Activated naive CD4-positive, alpha-beta T cell treated with anti-CD3 and anti-CD28 coated beads, Interleukin-2, amount 50 U/mL, for 72 hours (primary cell): ENCODE results near the gene MINDY4. TPM values are rescaled to one million over a fixed set of nuclear protein-coding genes. Genes with fewer than 3 reads are reported as not detected.

Experiments
- ATAC-seq, 2 donors: fragments of 150-1000 bp; cut with Tn5 transposase; 2 replicates each; pipeline ENCODE4 v1.10.0; 2021; ENCODE audit warnings: mild to moderate bottlenecking in 2 of 2, moderate library complexity in 2 of 2
- DNase-seq, 2 donors: peaks; one replicate each; pipeline ENCODE4 v3.0.0; 2021 to 2022; ENCODE audit warnings: low spot score in 2 of 2
- H3K27ac Mint-ChIP-seq, 2 donors: one replicate each; pipeline ENCODE4 v1.8.0; 2022; ENCODE audit warnings: mild to moderate bottlenecking in 2 of 2, mixed read lengths in 2 of 2
- H3K36me3 Mint-ChIP-seq, 2 donors: one replicate each; pipeline ENCODE4 v1.8.0; 2022; ENCODE audit warnings: mixed read lengths in 2 of 2
- H3K9me3 Mint-ChIP-seq, 2 donors: one replicate each; pipeline ENCODE4 v1.8.0; 2022; ENCODE audit warnings: mixed read lengths in 2 of 2
- total RNA-seq, 2 donors: library from RNA; stranded (reverse); gene quantifications; one replicate each; pipeline ENCODE4 v1.2.3, GENCODE V29; 2022

MINDY4 gene
- total RNA-seq, 2 donors from 2014 or later: 0.32 to 1.9 TPM

GRCh38 chr7:30757342-30757692 lies 13.9 kb upstream of the MINDY4 start:
- H3K9me3 Mint-ChIP-seq: no peaks in the 10 kb centered on the region
- no peaks in the 10 kb centered on the region for H3K36me3 Mint-ChIP-seq
- DNase-seq (no peak), ATAC-seq (no peak)
- H3K27ac Mint-ChIP-seq: no peak overlapping the region

GRCh38 chr7:30760514-30761213 lies 10.6 kb upstream of the MINDY4 start:
- Mint-ChIP-seq H3K9me3 (no peaks in the 10 kb centered on the region), H3K27ac (no peak overlapping the region), H3K36me3 (no peaks in the 10 kb centered on the region)
- DNase-seq (no peak), ATAC-seq (no peak)

- ATAC-seq: no peak
- Mint-ChIP-seq H3K27ac (no peak overlapping the region), H3K36me3 (no peaks in the 10 kb centered on the region), H3K9me3 (no peaks in the 10 kb centered on the region)
- DNase-seq: no peak
These were observed 9.7 kb upstream of the MINDY4 start for GRCh38 chr7:30761214-30762156.

GRCh38 chr7:30764030-30764975 lies 6.9 kb upstream of the MINDY4 start:
- Mint-ChIP-seq H3K27ac (no peak overlapping the region), H3K36me3 (no peaks in the 10 kb centered on the region), H3K9me3 (no peaks in the 10 kb centered on the region)
- DNase-seq: no peak
- ATAC-seq: no peak

- DNase-seq (no peak), ATAC-seq (no peak)
- Mint-ChIP-seq H3K27ac (no peak overlapping the region), H3K9me3 (no peaks in the 10 kb centered on the region), H3K36me3 (no peaks in the 10 kb centered on the region)
These were observed 5.8 kb upstream of the MINDY4 start for GRCh38 chr7:30765408-30765807.

GRCh38 chr7:30770845-30771173 lies 408 bp upstream of the MINDY4 start:
- no peaks in the 10 kb centered on the region for H3K9me3 Mint-ChIP-seq
- H3K27ac Mint-ChIP-seq: peak overlapping the region in 1 of 2 donors; percentile 58
- DNase-seq (no peak), ATAC-seq (no peak)
- H3K36me3 Mint-ChIP-seq: no peaks in the 10 kb centered on the region

GRCh38 chr7:30771880-30772425 lies 736 bp downstream of the MINDY4 start:
- peak in 1 of 2 donors; percentile 23 for DNase-seq
- peak; percentile 15 to 55 for ATAC-seq
- Mint-ChIP-seq H3K27ac (peak overlapping the region in 1 of 2 donors; percentile 72), H3K9me3 (no peaks in the 10 kb centered on the region), H3K36me3 (no peaks in the 10 kb centered on the region)

GRCh38 chr7:30772984-30773383 lies 1.8 kb downstream of the MINDY4 start:
- DNase-seq (no peak), ATAC-seq (no peak)
- no peak overlapping the region for H3K27ac Mint-ChIP-seq
- no peaks in the 10 kb centered on the region for H3K9me3 Mint-ChIP-seq
- no peaks in the 10 kb centered on the region for H3K36me3 Mint-ChIP-seq

GRCh38 chr7:30775992-30776391 lies 4.8 kb downstream of the MINDY4 start:
- no peak for ATAC-seq
- Mint-ChIP-seq H3K9me3 (no peaks in the 10 kb centered on the region), H3K36me3 (no peaks in the 10 kb centered on the region), H3K27ac (no peak overlapping the region)
- no peak for DNase-seq

- ATAC-seq: no peak
- no peak for DNase-seq
- Mint-ChIP-seq H3K36me3 (no peaks in the 10 kb centered on the region), H3K9me3 (no peaks in the 10 kb centered on the region), H3K27ac (no peak overlapping the region)
These were observed 5.8 kb downstream of the MINDY4 start for GRCh38 chr7:30776971-30777370.

- Mint-ChIP-seq H3K36me3 (no peaks in the 10 kb centered on the region), H3K27ac (no peak overlapping the region), H3K9me3 (no peaks in the 10 kb centered on the region)
- DNase-seq (no peak), ATAC-seq (no peak)
These were observed 7.2 kb downstream of the MINDY4 start for GRCh38 chr7:30778255-30779025.

- ATAC-seq: no peak
- no peak for DNase-seq
- Mint-ChIP-seq H3K9me3 (no peaks in the 10 kb centered on the region), H3K27ac (no peak overlapping the region), H3K36me3 (no peaks in the 10 kb centered on the region)
These were observed 8.4 kb downstream of the MINDY4 start for GRCh38 chr7:30779574-30779973.

- no peaks in the 10 kb centered on the region for H3K9me3 Mint-ChIP-seq
- ATAC-seq (no peak), DNase-seq (no peak)
- H3K36me3 Mint-ChIP-seq: no peaks in the 10 kb centered on the region
- H3K27ac Mint-ChIP-seq: no peak overlapping the region
These were observed 9.7 kb downstream of the MINDY4 start for GRCh38 chr7:30780941-30781340.

- Mint-ChIP-seq H3K9me3 (no peaks in the 10 kb centered on the region), H3K36me3 (no peaks in the 10 kb centered on the region), H3K27ac (no peak overlapping the region)
- no peak for DNase-seq
- ATAC-seq: no peak
These were observed 11.5 kb downstream of the MINDY4 start for GRCh38 chr7:30782690-30783089.

- H3K27ac Mint-ChIP-seq: no peak overlapping the region
- ATAC-seq: no peak
- no peak for DNase-seq
- H3K9me3 Mint-ChIP-seq: no peaks in the 10 kb centered on the region
- no peaks in the 10 kb centered on the region for H3K36me3 Mint-ChIP-seq
These were observed 14.6 kb downstream of the MINDY4 start for GRCh38 chr7:30785786-30786185.

- no peak overlapping the region for H3K27ac Mint-ChIP-seq
- no peaks in the 10 kb centered on the region for H3K36me3 Mint-ChIP-seq
- H3K9me3 Mint-ChIP-seq: no peaks in the 10 kb centered on the region
- ATAC-seq (no peak), DNase-seq (no peak)
These were observed 16.3 kb downstream of the MINDY4 start for GRCh38 chr7:30787486-30787885.
